Testis (tissue), 3 donors: ENCODE results near the gene CAMP. TPM values are rescaled to one million over a fixed set of nuclear protein-coding genes. Genes with fewer than 3 reads are reported as not detected.
"Not testable (repeated sequence)": the region's sequence is repeated elsewhere in the genome, so short reads cannot be mapped to it uniquely, and the experiment has no call there.

ENCODE experiments used
- DNase-seq: peaks from one replicate; pipeline ENCODE4 v3.0.0-alpha.2; 2019
- H3K27ac ChIP-seq, 2 donors: fragments of 200-600 bp; sonication (generic); one replicate each; pipeline ENCODE4 v1.5.1; 2019
- H3K27me3 ChIP-seq: fragments of 200-600 bp; sonication (generic); one replicate; pipeline ENCODE4 v1.5.1; 2019
- H3K36me3 ChIP-seq: fragments of 200-600 bp; sonication (generic); one replicate; pipeline ENCODE4 v1.5.1; 2017; ENCODE audit warnings: low read depth; ENCODE audit errors: missing control alignments
- H3K4me1 ChIP-seq: fragments of 200-600 bp; sonication (generic); one replicate; pipeline ENCODE4 v1.5.1; 2019
- H3K4me3 ChIP-seq, 2 donors: fragments of 200-600 bp; sonication (generic); one replicate each; pipeline ENCODE4 v1.5.1; 2017 to 2019
- H3K9me3 ChIP-seq: fragments of 200-600 bp; sonication (generic); one replicate; pipeline ENCODE4 v1.5.1; 2017
- POLR2A ChIP-seq: fragments of 450-650 bp; IDR thresholded peaks from one replicate; pipeline ENCODE4 v1.6.1; 2017; ENCODE audit warnings: antibody characterized with exemption, mild to moderate bottlenecking, moderate library complexity
- WGBS, 2 donors: methylation state at CpG; one replicate each; pipeline ENCODE4 v1.1.5; 2018; 5-methylcytosine and 5-hydroxymethylcytosine counted together
- intact Hi-C: fragments of 100-400 bp; cut with DNase I; formaldehyde crosslinking; loops from one replicate; pipeline ENCODE4 v1.15.1; 2023; ENCODE audit warnings: low total_unique reads
- polyA plus RNA-seq: library from polyadenylated mRNA; stranded (reverse); fragments of 350-450 nt; fragmentation: Illumina TruSeq; extraction: RNeasy Lipid Tissue Mini Kit (QIAGEN cat#74804); gene quantifications from one replicate; pipeline ENCODE4 v1.2.3, GENCODE V29; 2014; ENCODE audit warnings: low read depth, low replicate concordance; ENCODE audit not compliant: insufficient read depth
- total RNA-seq, 2 donors: library from RNA; depleted of rRNA; stranded (reverse); fragments of >200 nt; gene quantifications; one replicate each; pipeline ENCODE4 v1.2.3, GENCODE V29; 2016
- TF ChIP-seq, protein P1 (sequence below), 3 experiments: fragments of 450-650 bp in 2 of 3; fragments of 200-600 bp in 1 of 3; sonication (generic) in 1 of 3; IDR thresholded peaks; one replicate each; pipeline ENCODE4 v1.5.1; 2016 to 2019; ENCODE audit warnings: antibody characterized with exemption in 3 of 3, mild to moderate bottlenecking in 2 of 3, moderate library complexity in 1 of 3

The CAMP gene
- total and polyA plus RNA-seq, 3 donors from 2014 or later, result 1.4 to 2.8 (median 1.7) TPM

DNA sequence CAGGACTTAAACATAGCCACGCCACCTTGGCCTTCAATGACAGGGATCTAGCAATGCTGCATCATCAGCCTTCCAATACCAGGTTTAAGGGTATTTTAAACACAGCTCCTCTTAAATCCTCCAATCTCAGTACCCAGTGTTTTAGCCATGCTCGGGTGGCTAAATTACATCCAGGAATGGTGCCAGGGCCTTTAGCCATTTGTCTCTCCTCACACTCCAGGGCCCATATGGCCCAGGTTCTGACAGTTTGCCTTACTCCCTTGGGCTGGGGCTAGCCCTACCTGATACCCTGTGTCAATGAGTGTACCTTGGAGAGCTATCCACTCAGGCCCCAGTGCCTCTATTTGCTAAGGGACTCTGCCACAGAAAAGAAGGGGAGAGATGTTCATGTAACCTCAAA, 47.0 kb downstream of the CAMP start:
- intact Hi-C loops, result loop anchor here (5.0 kb wide), 1 partner anchor 167 kb away; no protein-coding TSS in a partner anchor

DNA sequence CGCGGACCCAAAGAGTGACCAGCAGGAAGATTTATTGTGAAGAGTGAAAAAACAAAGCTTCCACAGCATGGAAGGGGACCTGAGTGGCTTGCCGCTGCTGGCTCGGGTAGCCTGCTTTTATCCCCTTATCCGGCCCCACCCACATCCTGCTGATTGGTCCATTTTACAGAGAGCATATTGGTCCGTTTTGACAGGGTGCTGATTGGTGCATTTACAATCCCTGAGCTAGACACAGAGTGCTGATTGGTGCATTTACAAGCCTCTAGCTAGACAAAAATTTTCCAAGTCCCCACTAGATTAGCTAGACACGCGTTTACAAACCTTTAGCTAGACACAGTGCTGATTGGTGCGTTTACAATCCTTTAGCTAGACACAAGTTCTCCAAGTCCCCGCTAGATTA, 47.9 kb downstream of the CAMP start:
- H3K27me3 ChIP-seq, H3K27ac ChIP-seq, H3K4me3 ChIP-seq, DNase-seq, H3K36me3 ChIP-seq, H3K9me3 ChIP-seq: not testable (repeated sequence)
- intact Hi-C loops, result loop anchor here (5.0 kb wide), 1 partner anchor 166 kb away; no protein-coding TSS in a partner anchor
- peaks cover 19% of the 10 kb centered on the region for H3K4me1 ChIP-seq
- WGBS, 2 donors, result 92 to 93% methylated on average over 10 of the region's 10 CpGs

More for the DNA sequence above, 47.0 kb downstream of the CAMP start:
- TF ChIP-seq, protein P1, sequence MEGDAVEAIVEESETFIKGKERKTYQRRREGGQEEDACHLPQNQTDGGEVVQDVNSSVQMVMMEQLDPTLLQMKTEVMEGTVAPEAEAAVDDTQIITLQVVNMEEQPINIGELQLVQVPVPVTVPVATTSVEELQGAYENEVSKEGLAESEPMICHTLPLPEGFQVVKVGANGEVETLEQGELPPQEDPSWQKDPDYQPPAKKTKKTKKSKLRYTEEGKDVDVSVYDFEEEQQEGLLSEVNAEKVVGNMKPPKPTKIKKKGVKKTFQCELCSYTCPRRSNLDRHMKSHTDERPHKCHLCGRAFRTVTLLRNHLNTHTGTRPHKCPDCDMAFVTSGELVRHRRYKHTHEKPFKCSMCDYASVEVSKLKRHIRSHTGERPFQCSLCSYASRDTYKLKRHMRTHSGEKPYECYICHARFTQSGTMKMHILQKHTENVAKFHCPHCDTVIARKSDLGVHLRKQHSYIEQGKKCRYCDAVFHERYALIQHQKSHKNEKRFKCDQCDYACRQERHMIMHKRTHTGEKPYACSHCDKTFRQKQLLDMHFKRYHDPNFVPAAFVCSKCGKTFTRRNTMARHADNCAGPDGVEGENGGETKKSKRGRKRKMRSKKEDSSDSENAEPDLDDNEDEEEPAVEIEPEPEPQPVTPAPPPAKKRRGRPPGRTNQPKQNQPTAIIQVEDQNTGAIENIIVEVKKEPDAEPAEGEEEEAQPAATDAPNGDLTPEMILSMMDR (IDR thresholded peaks at IDR 0.05), result no peak
- no peak for TF ChIP-seq POLR2A
- Histone ChIP-seq H3K27me3 (no peaks in the 10 kb centered on the region), H3K4me1 (peaks cover 19% of the 10 kb centered on the region), H3K36me3 (no peaks in the 10 kb centered on the region), H3K27ac (no peak overlapping the region), H3K4me3 (no peak overlapping the region), H3K9me3 (no peaks in the 10 kb centered on the region)
- no peak for DNase-seq
- 69 to 87% methylated on average over 2 of the region's 2 CpGs for WGBS, 2 donors

DNA sequence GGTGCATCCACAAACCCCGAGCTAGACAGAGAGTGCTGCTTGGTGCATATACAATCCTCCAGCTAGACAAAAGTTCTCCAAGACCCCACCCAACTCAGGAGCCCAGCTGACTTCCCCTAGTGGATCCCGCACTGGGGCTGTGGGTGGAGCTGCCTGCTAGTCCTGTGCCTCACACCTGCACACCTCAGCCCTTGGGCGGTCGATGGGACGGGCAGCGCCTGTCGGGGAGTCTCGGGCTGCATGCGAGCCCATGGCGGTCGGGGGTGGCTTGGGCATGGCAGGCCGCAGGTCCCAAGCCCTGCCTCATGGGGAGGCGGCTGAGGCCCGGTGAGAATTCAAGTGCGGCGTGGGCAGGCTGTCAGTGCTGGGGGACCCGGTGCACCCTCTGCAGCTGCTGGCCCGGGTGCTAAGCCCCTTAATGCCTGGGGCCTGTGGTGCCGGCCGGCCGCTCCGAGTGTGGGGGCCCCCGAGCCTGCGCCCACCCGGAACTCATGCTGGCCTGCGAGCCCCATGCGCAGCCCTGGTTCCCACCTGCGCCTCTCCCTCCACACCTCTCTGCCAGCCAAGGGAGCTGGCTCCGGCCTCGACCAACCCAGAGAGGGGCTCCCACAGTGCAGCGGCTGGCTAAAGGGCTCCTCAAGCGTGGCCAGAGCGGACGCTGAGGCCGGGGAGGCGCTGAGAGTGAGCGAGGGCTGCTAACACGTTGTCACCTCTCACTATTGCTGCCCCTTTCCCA, 48.6 kb downstream of the CAMP start:
- TF ChIP-seq, protein P1 (IDR thresholded peaks at IDR 0.05), result no peak
- TF ChIP-seq POLR2A, result no peak
- H3K4me3 ChIP-seq, result no peak overlapping the region
- H3K4me1 ChIP-seq, result peaks cover 19% of the 10 kb centered on the region
- intact Hi-C loops, result loop anchor here (5.0 kb wide), 1 partner anchor 165 kb away; no protein-coding TSS in a partner anchor
- no peaks in the 10 kb centered on the region for H3K36me3 ChIP-seq
- 71 to 83% methylated on average over 8 to 38 of the region's 38 CpGs for WGBS, 2 donors
- no peaks in the 10 kb centered on the region for H3K27me3 ChIP-seq
- DNase-seq, result no peak
- no peak overlapping the region for H3K27ac ChIP-seq
- no peaks in the 10 kb centered on the region for H3K9me3 ChIP-seq

DNA sequence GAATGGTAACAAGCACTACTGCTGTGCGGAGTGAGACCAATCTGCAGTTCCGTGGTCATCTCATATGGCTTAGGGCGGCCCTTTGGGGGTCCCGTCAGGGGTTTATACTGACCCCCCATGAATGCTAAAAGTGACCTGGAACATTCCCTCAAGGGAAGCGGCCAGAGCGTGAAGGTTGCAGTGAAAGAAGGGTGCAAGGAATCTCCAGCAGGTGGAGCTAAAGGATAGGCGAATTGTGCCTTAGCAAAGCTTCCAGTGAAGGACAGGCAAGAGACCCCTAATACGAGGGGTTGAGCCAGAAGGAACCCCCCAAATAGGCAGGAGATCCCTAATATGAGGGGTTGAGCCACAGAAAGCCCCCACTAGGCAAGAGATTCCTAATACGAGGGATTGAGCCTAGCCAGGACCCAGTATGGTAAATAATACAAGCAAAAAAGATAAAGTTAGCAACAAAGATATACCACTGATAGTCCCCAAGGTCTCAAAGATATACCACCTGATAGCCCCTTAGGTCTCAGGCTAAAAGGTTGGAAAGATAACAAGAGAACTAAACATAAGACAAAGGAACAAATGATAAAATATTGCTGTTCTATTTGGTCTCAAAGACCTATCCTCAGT, 50.4 kb downstream of the CAMP start:
- DNase-seq, result peak; percentile 74
- intact Hi-C loops, result loop anchor here (5.0 kb wide), 1 partner anchor 164 kb away; no protein-coding TSS in a partner anchor

DNA sequence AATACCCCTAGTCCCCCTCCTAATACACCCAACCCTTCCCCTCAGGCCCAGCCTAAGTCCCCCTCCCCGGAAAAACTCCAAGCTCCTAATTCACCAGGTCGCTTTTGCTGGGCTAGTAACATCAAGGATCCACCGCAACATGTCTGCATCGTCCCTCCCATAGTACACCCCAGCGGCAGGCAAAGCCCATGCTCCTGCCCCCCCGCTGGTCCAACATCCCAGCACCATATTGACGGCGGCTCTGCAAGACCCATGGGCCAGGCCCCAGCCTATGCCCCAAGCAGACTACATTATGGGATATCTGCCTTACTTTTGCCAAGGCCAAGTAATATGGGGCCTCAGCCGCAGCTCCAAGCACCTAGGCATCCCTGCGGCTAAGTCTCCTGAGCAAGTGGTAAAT, 51.2 kb downstream of the CAMP start:
- Histone ChIP-seq H3K27me3 (no peaks in the 10 kb centered on the region), H3K27ac (no peak overlapping the region), H3K36me3 (no peaks in the 10 kb centered on the region), H3K9me3 (no peaks in the 10 kb centered on the region), H3K4me1 (no peaks in the 10 kb centered on the region), H3K4me3 (no peak overlapping the region)
- 86% methylated on average over 10 of the region's 10 CpGs for WGBS, 2 donors
- no peak for DNase-seq
- intact Hi-C loops, result loop anchor here (5.0 kb wide), 1 partner anchor 163 kb away; no protein-coding TSS in a partner anchor
- no peak for TF ChIP-seq POLR2A
- TF ChIP-seq, protein P1 (IDR thresholded peaks at IDR 0.05), result no peak

More for the DNA sequence above, 50.4 kb downstream of the CAMP start:
- H3K4me3 ChIP-seq, result no peak overlapping the region
- H3K9me3 ChIP-seq, result no peaks in the 10 kb centered on the region
- no peaks in the 10 kb centered on the region for H3K36me3 ChIP-seq
- H3K27ac ChIP-seq, result no peak overlapping the region
- H3K4me1 ChIP-seq, result peaks cover 5% of the 10 kb centered on the region
- no peak for TF ChIP-seq POLR2A
- TF ChIP-seq, protein P1 (IDR thresholded peaks at IDR 0.05), result peak; percentile 58 to 72 (median 62)
- H3K27me3 ChIP-seq, result no peaks in the 10 kb centered on the region
- 8 to 14% methylated on average over 9 of the region's 9 CpGs for WGBS, 2 donors
